ENCODE data around the gene PAGR1. TPM values are rescaled to one million over a fixed set of nuclear protein-coding genes. Genes with fewer than 3 reads are reported as not detected.
A peak's percentile ranks its signal among the peaks of the same experiment; 100 is the strongest.

The PAGR1 gene
- total RNA-seq, 1 donor from 2014 or later, result 18.1 TPM

DNA sequence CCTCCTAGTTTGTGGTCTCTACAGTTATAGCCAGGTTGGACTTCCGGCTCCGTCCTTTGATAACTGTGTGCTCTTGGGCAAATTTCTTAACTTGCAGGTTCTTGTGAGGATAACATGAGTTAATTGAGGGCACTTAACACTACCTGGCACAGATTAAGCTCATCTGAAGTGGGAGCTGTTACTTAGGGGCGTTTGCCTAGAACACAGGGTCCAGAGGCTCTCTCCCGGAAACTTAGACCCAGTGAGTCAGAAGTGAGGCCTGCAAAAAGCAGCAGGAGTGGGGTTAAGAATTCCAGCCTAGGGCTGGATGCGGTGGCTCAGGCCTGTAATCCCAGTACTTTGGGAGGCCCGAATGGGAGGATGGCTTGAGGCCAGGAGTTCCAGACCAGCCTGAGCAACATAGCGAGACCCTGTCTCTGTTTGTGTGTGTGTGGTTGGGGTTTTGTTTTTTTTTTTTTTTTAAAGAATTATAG is 5.7 kb downstream of the PAGR1 start:
- peaks cover 28% of the 10 kb centered on the region for H3K36me3 ChIP-seq
- H3K4me1 ChIP-seq, result peaks cover 93% of the 10 kb centered on the region
- peak overlapping the region; percentile 89 for H3K27ac ChIP-seq
- TF ChIP-seq CTCF (IDR thresholded peaks at IDR 0.05), result no peak
- no peaks in the 10 kb centered on the region for H3K9me3 ChIP-seq
- H3K4me3 ChIP-seq, result peak overlapping the region; percentile 79
- peak; percentile 69 to 70 for ATAC-seq
- H3K27me3 ChIP-seq (ENCODE audit: low read depth), result no peaks in the 10 kb centered on the region
- DNase-seq, result peak; percentile 62
- intact Hi-C loops (cut with DNase I), result no loop called here

DNA sequence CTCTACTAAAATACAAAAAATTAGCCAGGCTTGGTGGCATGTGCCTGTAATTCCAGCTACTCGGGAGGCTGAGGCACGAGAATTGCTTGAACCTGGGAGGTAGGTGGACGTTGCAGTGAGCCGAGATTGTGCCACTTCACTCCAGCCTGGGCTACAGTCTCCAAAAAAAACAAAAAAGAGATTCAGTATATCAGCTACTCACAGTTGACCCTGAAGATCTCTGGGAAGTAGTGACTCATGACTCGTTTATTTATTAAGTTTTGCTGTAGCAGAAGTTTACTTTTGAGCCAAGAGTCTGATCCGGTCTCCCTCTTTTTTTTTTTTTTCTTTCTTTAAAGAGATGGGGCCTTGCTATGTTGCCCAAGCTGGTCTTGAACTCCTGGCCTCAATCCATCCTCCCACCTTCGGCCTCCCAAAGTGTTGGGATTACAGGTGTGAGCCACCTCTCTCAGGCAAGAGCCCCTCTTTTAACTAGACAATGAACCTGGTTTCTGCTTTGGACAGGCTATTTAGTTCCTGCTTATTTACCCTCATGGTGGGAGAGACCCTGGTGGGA is 8.7 kb downstream of the PAGR1 start:
- intact Hi-C loops (cut with DNase I), result no loop called here
- DNase-seq (no peak), ATAC-seq (peak in 1 of 2 donors; percentile 9)
- Histone ChIP-seq H3K4me3 (peak overlapping the region; percentile 19), H3K4me1 (peaks cover 92% of the 10 kb centered on the region), H3K36me3 (peaks cover 8% of the 10 kb centered on the region), H3K9me3 (no peaks in the 10 kb centered on the region), H3K27me3 (ENCODE audit: low read depth) (no peaks in the 10 kb centered on the region), H3K27ac (peak overlapping the region; percentile 89)
- no peak for TF ChIP-seq CTCF (IDR thresholded peaks at IDR 0.05)

DNA sequence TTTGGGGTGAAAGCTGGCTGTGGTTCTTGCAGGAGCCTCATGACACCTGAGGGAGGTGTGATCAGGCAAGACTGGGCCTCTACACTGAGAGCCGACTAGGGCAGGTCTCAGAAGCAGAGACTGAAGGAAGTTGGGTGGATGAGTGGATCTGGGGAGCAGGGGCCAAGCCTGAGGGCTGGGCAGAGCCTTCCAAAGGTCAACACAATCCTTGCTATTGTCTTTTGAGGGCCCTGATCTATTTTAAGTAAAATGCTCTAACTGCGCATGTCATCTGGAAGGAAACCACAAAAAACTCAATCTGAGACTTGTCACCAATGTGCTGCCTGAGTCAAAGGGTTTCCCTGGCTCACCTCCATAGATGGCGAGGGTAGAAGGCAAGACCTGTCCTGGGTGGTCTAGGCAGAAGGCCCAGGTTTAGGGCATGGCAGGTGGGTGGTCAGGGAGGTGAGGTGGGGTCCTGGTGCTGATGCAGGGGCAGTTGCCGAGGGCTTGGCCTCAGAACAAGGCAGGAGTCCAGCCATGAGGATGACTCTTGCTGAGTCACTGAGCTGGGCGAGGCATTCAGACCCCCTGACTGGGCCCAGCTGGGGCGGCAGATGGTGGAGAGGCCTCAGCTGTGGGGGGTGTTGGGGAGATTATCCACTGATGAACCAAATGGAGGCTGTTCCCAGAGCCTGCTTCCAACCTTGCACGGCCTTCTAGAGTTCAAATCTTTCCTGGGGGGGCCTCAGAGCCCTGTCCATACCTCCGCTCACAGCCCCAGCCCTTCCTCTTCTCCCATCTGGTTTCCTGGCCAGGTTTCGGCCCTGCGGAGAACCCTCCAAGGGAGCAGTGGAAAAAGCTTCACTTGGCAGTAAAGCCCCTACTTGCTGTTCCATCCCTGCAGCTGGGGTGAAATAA is 9.4 kb downstream of the PAGR1 start:
- ATAC-seq (no peak), DNase-seq (no peak)
- Histone ChIP-seq H3K4me3 (peak overlapping the region; percentile 19), H3K27ac (peak overlapping the region; percentile 89), H3K27me3 (ENCODE audit: low read depth) (no peaks in the 10 kb centered on the region), H3K4me1 (peaks cover 90% of the 10 kb centered on the region), H3K9me3 (no peaks in the 10 kb centered on the region), H3K36me3 (peaks cover 14% of the 10 kb centered on the region)
- no peak for TF ChIP-seq CTCF (IDR thresholded peaks at IDR 0.05)
- intact Hi-C loops (cut with DNase I), result no loop called here

DNA sequence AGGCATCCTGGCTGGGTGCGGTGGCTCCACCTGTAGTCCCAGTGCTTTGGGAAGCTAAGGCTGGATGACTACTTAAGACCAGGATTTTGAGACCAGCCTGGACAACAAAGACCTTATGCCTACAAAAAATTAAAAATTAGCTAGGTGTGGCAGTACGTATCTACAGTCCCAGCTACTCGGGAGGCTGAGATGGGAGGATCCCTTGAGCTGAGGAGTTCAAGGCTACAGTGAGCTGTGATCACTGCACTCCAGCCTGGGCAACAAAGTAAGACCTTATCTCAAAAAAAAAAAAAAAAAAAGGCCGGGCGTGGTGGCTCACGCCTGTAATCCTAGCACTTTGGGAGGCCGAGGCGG is 10.4 kb downstream of the PAGR1 start:
- Histone ChIP-seq H3K9me3 (no peaks in the 10 kb centered on the region), H3K27ac (peak overlapping the region; percentile 89)

DNA sequence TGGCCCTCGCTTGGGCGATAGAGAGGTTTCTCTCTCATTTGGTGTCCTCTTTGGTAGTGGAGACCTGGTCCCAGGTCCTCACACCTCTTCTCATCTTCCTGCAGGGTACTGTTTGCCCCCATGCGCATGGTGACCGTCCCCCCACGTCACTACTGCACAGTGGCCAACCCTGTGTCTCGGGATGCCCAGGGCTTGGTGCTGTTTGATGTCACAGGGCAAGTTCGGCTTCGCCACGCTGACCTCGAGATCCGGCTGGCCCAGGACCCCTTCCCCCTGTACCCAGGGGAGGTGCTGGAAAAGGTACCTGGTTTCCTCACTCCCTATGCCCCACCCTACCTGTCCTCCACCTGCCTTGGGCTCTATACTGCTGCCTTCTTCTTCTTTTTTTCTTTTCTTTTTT is 14.8 kb downstream of the PAGR1 start:
- Histone ChIP-seq H3K36me3 (peaks cover 67% of the 10 kb centered on the region), H3K4me1 (peaks cover 42% of the 10 kb centered on the region), H3K27ac (no peak overlapping the region), H3K9me3 (no peaks in the 10 kb centered on the region), H3K4me3 (no peak overlapping the region), H3K27me3 (ENCODE audit: low read depth) (no peaks in the 10 kb centered on the region)
- DNase-seq, result no peak
- no peak for ATAC-seq
- intact Hi-C loops (cut with DNase I), result no loop called here
- no peak for TF ChIP-seq CTCF (IDR thresholded peaks at IDR 0.05)

More for the DNA sequence above, 10.4 kb downstream of the PAGR1 start:
- Histone ChIP-seq H3K27me3 (ENCODE audit: low read depth) (no peaks in the 10 kb centered on the region), H3K4me1 (peaks cover 86% of the 10 kb centered on the region), H3K36me3 (peaks cover 23% of the 10 kb centered on the region), H3K4me3 (no peak overlapping the region)
- no peak for TF ChIP-seq CTCF (IDR thresholded peaks at IDR 0.05)
- no peak for ATAC-seq
- intact Hi-C loops (cut with DNase I), result no loop called here
- no peak for DNase-seq

Measured in lower lobe of right lung (tissue), 2 donors.